GM18873 (cell line): ENCODE measurements around the gene TMEM132A.

ENCODE experiments used
- ATAC-seq: cut with Tn5 transposase; IDR thresholded peaks from one replicate; pipeline ENCODE4 v1.9.1; 2021; ENCODE audit warnings: mild to moderate bottlenecking, moderate library complexity, moderate number of reproducible peaks; ENCODE audit not compliant: unreplicated experiment, low FRiP score

Gene TMEM132A

GRCh38 chr11:60924110-60924905 is at the start of gene TMEM132A:
TMEM132A (plus strand) TSS chr11:60924460; CDS start chr11:60924634, 174 bp downstream.
- no peak for ATAC-seq

- no peak for ATAC-seq
Measured at GRCh38 chr11:60875366-60876167, 48.7 kb upstream of the TMEM132A start.

GRCh38 chr11:60876168-60876485 is 48.1 kb upstream of the TMEM132A start:
- ATAC-seq, result no peak

GRCh38 chr11:60878245-60879101 is 45.8 kb upstream of the TMEM132A start:
- ATAC-seq, result no peak

- ATAC-seq, result no peak
Measured at GRCh38 chr11:60879104-60879503, 45.2 kb upstream of the TMEM132A start.

- ATAC-seq, result no peak
Measured at GRCh38 chr11:60879971-60880588, 44.2 kb upstream of the TMEM132A start.

GRCh38 chr11:60880643-60881282 is 43.5 kb upstream of the TMEM132A start:
- no peak for ATAC-seq

GRCh38 chr11:60887556-60887955 is 36.7 kb upstream of the TMEM132A start:
- ATAC-seq, result no peak

GRCh38 chr11:60889869-60890311 is 34.4 kb upstream of the TMEM132A start:
- ATAC-seq, result no peak

- ATAC-seq, result no peak
Measured at GRCh38 chr11:60890696-60891095, 33.6 kb upstream of the TMEM132A start.

- ATAC-seq, result no peak
Measured at GRCh38 chr11:60891103-60891741, 33.0 kb upstream of the TMEM132A start.

GRCh38 chr11:60895687-60896086 is 28.6 kb upstream of the TMEM132A start:
- no peak for ATAC-seq

- no peak for ATAC-seq
Measured at GRCh38 chr11:60897496-60897895, 26.8 kb upstream of the TMEM132A start.

GRCh38 chr11:60899046-60899936 is 25.0 kb upstream of the TMEM132A start:
- ATAC-seq, result no peak

- no peak for ATAC-seq
Measured at GRCh38 chr11:60899977-60900376, 24.3 kb upstream of the TMEM132A start.

- no peak for ATAC-seq
Measured at GRCh38 chr11:60900673-60901404, 23.4 kb upstream of the TMEM132A start.

GRCh38 chr11:60902625-60903024 is 21.6 kb upstream of the TMEM132A start:
- no peak for ATAC-seq

- ATAC-seq, result no peak
Measured at GRCh38 chr11:60905047-60905446, 19.2 kb upstream of the TMEM132A start.
